ENCODE results near the gene CPNE1.
"Not testable (repeated sequence)": the region's sequence is repeated elsewhere in the genome, so short reads cannot be mapped to it uniquely, and the experiment has no call there.

GRCh38 chr20:35685368-35685767 is 20.7 kb upstream of the CPNE1 start:
- TF ChIP-seq CTCF (IDR thresholded peaks at IDR 0.05 in 4 of 5, conservative IDR thresholded peaks at IDR 0.05 in 1 of 5); POLR2A (IDR thresholded peaks at IDR 0.05): not testable (repeated sequence)
